ENCODE measurements around the gene VAPA.

DNA sequence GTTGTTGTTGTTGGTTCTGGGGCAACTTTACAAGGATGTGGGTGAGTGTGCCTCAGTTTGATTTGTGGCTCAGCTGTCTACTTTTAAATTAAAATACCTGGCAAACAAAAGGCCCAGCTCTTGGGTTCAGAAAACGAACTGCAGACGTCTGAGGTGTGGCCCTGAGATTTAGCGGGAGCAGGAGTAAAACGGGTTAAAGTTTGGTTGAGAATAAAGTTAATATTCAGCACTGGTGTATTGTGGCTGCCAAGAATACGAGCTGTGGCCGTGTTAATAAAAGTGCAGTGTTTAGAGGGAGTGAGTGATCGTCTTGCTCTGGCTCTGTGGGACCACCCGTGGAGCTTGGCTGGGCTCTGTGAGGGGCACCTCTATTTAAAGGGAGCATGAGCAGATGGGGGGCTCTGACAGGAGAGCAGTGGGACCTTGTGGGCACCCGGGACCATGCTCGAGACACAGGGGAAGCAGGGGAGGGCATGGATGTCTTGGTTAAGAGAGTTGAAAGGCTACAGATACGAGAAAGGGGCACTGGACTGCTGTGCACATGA, 80.3 kb downstream of the VAPA start:
- TF ChIP-seq POLR2A (IDR thresholded peaks at IDR 0.05), result no peak
- TF ChIP-seq CTCF (IDR thresholded peaks at IDR 0.05), result no peak

Data from sigmoid colon (tissue), 3 donors.